ENCODE measurements around the gene JPH2. TPM values are rescaled to one million over a fixed set of nuclear protein-coding genes. Genes with fewer than 3 reads are reported as not detected.

JPH2 gene
- total RNA-seq, 1 donor from 2014 or later, result not detected

GRCh38 chr20:44231713-44232468, 44.9 kb upstream of the JPH2 start:
- ATAC-seq (ENCODE audit: low read depth), result no peak
- H3K27ac Mint-ChIP-seq, result no peak overlapping the region
- no peaks in the 10 kb centered on the region for H3K4me1 Mint-ChIP-seq
- CTCF ChIA-PET, result no interaction called here
- intact Hi-C loops (cut with micrococcal nuclease), result no loop called here
- H3K36me3 Mint-ChIP-seq (ENCODE audit: low read depth), result no peaks in the 10 kb centered on the region
- DNase-seq, result no peak
- TF ChIP-seq, protein P1, sequence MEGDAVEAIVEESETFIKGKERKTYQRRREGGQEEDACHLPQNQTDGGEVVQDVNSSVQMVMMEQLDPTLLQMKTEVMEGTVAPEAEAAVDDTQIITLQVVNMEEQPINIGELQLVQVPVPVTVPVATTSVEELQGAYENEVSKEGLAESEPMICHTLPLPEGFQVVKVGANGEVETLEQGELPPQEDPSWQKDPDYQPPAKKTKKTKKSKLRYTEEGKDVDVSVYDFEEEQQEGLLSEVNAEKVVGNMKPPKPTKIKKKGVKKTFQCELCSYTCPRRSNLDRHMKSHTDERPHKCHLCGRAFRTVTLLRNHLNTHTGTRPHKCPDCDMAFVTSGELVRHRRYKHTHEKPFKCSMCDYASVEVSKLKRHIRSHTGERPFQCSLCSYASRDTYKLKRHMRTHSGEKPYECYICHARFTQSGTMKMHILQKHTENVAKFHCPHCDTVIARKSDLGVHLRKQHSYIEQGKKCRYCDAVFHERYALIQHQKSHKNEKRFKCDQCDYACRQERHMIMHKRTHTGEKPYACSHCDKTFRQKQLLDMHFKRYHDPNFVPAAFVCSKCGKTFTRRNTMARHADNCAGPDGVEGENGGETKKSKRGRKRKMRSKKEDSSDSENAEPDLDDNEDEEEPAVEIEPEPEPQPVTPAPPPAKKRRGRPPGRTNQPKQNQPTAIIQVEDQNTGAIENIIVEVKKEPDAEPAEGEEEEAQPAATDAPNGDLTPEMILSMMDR (IDR thresholded peaks at IDR 0.05), result no peak
- no peaks in the 10 kb centered on the region for H3K9me3 Mint-ChIP-seq
- H3K4me3 Mint-ChIP-seq, result no peak overlapping the region
- POLR2A ChIA-PET, result no interaction called here
- H3K27me3 Mint-ChIP-seq, result no peaks in the 10 kb centered on the region

DNA sequence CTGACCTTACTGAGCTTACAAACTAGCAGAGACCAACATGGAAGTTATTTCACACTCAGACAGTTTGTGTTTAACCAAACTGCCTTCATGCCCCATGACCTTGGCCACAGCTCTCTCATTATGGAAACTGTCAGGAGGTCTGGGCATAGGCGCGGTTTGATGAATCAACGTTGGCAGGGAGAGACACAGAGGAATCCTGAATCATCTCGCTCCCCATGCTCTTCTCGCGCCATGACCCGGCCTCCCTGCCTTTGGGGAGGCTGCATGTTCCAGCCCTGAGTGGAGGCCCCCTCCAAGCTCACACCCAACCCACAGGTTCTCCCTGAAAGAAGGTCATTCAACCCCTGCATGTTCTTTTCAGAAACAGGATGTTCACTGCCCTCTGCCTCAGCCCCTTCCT, 44.2 kb upstream of the JPH2 start:
- no peak for ATAC-seq (ENCODE audit: low read depth)
- POLR2A ChIA-PET, result no interaction called here
- CTCF ChIA-PET, result no interaction called here
- intact Hi-C loops (cut with micrococcal nuclease), result no loop called here
- H3K27ac Mint-ChIP-seq, result no peak overlapping the region
- H3K4me3 Mint-ChIP-seq, result no peak overlapping the region
- no peaks in the 10 kb centered on the region for H3K9me3 Mint-ChIP-seq
- no peak for DNase-seq
- no peaks in the 10 kb centered on the region for H3K4me1 Mint-ChIP-seq
- H3K36me3 Mint-ChIP-seq (ENCODE audit: low read depth), result no peaks in the 10 kb centered on the region
- H3K27me3 Mint-ChIP-seq, result no peaks in the 10 kb centered on the region
- TF ChIP-seq, protein P1 (IDR thresholded peaks at IDR 0.05), result no peak

DNA sequence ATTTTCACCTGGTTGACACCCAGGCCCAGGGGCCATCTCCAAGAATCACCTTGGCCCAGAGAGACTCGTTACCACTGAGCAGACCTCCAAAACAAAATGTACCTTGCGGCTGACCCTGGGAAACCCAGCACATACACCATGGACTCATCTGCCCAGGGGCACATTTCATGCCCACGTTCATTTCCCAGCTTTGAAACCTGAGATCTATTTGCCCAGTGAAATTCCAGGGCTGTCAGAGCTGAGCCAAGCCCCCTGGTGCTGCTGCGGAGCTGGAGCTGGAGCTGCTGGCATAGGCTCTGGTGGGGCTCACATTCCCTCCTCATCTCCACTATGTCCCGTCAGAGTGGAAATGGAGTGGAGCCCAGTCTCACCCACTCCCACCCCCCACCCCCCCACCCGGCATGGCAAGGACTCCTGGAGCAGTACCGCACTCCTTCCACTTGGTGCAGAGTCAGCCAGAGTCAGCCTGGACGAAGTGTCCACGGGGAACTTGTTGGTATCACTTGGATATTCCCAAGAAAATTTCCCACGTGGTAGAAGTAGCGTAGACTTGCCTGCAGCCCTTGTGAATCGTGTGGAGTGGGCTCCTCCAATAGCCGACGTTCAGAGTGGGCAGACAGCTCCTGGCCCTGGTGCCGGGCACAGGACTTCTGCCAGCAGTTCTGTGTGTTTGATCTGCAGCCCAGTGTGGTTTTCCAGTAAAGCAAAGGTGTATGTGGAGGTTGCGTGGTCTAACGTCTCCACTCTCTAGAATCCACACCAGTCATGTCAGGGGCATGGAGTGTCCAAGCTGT, 41.7 kb upstream of the JPH2 start:
- H3K9me3 Mint-ChIP-seq, result no peaks in the 10 kb centered on the region
- H3K4me3 Mint-ChIP-seq, result no peak overlapping the region
- no peaks in the 10 kb centered on the region for H3K4me1 Mint-ChIP-seq
- H3K36me3 Mint-ChIP-seq (ENCODE audit: low read depth), result no peaks in the 10 kb centered on the region
- CTCF ChIA-PET, result no interaction called here
- DNase-seq, result no peak
- no peak overlapping the region for H3K27ac Mint-ChIP-seq
- no peaks in the 10 kb centered on the region for H3K27me3 Mint-ChIP-seq
- POLR2A ChIA-PET, result no interaction called here
- intact Hi-C loops (cut with micrococcal nuclease), result no loop called here
- ATAC-seq (ENCODE audit: low read depth), result no peak
- TF ChIP-seq, protein P1 (IDR thresholded peaks at IDR 0.05), result no peak

- POLR2A ChIA-PET, result interaction anchor here (0.6 kb wide), 1 partner anchor 282 kb away, joined by 8 read pairs; no protein-coding TSS in a partner anchor
- Mint-ChIP-seq H3K9me3 (no peaks in the 10 kb centered on the region), H3K4me3 (no peak overlapping the region), H3K27ac (no peak overlapping the region), H3K36me3 (ENCODE audit: low read depth) (peaks cover 6% of the 10 kb centered on the region), H3K27me3 (no peaks in the 10 kb centered on the region), H3K4me1 (peaks cover 1% of the 10 kb centered on the region)
- CTCF ChIA-PET, result interaction anchor here (1.3 to 1.7 kb wide), 2 partner anchors 9 to 35 kb away, joined by 4 to 6 read pairs; no protein-coding TSS in a partner anchor
- DNase-seq, result no peak
- TF ChIP-seq, protein P1 (IDR thresholded peaks at IDR 0.05), result no peak
- ATAC-seq (ENCODE audit: low read depth), result no peak
- intact Hi-C loops (cut with micrococcal nuclease), result no loop called here
Measured at GRCh38 chr20:44224637-44225036, 37.6 kb upstream of the JPH2 start.

DNA sequence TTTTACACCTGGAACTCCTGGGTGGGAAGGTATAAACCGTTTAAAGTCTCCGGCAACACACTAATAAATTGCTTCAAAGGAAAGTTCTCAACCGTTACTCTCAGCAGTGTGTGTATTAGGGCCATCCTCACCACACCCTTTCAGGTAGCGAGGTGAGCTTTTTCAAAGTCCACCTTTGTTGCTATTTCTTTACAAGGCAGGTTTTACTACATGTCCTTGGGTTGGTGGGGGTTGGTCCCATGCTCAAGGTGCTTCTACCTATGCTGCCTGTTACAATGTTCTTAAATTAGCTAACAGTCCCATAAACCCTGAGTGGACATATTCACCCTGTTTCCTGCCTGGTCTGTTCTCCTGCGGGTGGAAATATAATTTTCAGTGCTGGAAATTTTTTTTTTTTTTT, 36.7 kb upstream of the JPH2 start:
- ATAC-seq (ENCODE audit: low read depth), result no peak
- intact Hi-C loops (cut with micrococcal nuclease), result no loop called here
- DNase-seq, result no peak
- peaks cover 6% of the 10 kb centered on the region for H3K36me3 Mint-ChIP-seq (ENCODE audit: low read depth)
- no peaks in the 10 kb centered on the region for H3K9me3 Mint-ChIP-seq
- no peak overlapping the region for H3K4me3 Mint-ChIP-seq
- CTCF ChIA-PET, result interaction anchor here (1.3 kb wide), 1 partner anchor 34 kb away, joined by 4 read pairs; no protein-coding TSS in a partner anchor
- no peak overlapping the region for H3K27ac Mint-ChIP-seq
- TF ChIP-seq, protein P1 (IDR thresholded peaks at IDR 0.05), result no peak
- H3K4me1 Mint-ChIP-seq, result peaks cover 9% of the 10 kb centered on the region
- POLR2A ChIA-PET, result no interaction called here
- no peaks in the 10 kb centered on the region for H3K27me3 Mint-ChIP-seq
